ENCODE results near the gene SRSF10.
A peak's percentile ranks its signal among the peaks of the same experiment; 100 is the strongest.
"Not testable (repeated sequence)": the region's sequence is repeated elsewhere in the genome, so short reads cannot be mapped to it uniquely, and the experiment has no call there.

SRSF10 gene

DNA sequence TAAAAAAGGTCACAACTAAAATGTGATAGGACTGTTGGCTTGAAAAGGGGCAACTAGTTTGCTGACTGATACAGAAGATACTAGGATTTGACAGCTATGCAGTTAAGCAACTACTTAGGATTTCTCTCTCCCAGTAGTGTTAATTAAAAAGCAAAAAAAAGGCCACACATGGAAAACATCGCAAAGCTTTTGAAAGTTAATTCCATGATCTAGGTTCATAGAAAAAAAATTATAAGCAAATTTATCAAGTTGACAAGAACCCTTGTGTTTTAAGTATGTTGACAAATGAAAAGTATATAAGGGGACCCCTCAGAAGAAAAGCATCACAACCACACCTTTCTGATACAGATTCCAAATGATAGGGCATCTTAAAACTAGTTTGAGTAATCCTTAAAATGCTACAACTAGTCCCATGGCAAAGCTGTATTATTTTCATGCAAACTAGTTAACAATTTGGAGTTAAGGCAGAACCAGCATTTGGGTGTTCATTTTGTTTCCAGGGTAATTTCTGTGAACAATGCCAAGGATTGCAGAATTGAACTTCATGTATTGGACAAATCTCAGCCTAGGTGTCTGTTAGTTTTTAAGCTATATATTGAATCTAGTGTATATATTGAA lies 16.4 kb downstream of the SRSF10 start:
- peaks cover 12% of the 10 kb centered on the region for H3K4me1 ChIP-seq (ENCODE audit: control insufficient read depth, insufficient read depth, low read length)
- H3K36me3 ChIP-seq (ENCODE audit: control insufficient read depth, insufficient read depth, low read length), result peaks cover 4% of the 10 kb centered on the region
- H3K9ac ChIP-seq (ENCODE audit: low read length), result no peak overlapping the region
- H3K4me3 ChIP-seq (ENCODE audit: low read length), result no peak overlapping the region
- no peaks in the 10 kb centered on the region for H3K27me3 ChIP-seq (ENCODE audit: control insufficient read depth, insufficient read depth, low read length)
- peak overlapping the region; percentile 67 for H3K27ac ChIP-seq (ENCODE audit: low read depth, low read length)

DNA sequence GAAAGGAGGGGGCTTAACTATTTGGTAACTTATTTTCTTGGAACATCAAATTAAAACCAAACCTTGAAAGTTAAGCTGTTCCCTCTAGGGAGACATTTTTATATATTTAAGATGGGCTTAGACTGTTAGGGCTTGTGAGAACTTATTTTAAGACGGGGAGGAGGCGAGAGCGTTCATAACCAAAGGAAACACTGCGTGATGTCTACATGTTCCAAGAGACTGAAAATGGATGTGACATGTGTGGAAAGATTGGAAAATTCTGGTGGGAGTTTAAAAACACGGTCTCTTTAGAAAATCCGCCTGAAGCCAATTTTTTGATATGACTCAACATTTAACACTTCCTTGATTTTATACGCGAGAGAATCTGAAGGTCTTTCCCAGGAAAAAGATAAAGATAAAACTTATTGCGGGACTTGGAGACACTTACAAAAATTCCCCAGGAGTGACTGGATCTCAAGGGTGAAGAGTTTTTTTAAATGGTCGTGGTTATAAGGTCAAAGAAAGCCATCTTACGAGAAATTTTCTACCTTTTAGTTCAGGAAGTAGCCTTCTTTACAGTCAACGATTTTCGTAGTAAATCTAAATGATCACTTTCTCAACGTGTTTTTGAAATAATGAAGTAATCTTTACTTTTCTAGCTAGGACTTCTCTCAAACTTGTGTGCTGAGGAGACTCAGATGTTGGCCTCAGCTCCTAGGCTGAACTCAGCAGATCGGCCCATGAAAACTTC lies 19.7 kb downstream of the SRSF10 start:
- H3K9ac ChIP-seq (ENCODE audit: low read length), result peak overlapping the region; percentile 87
- H3K27ac ChIP-seq (ENCODE audit: low read depth, low read length), result peak overlapping the region; percentile 98
- H3K4me1 ChIP-seq (ENCODE audit: control insufficient read depth, insufficient read depth, low read length), result peaks cover 12% of the 10 kb centered on the region
- peak overlapping the region; percentile 86 for H3K4me3 ChIP-seq (ENCODE audit: low read length)
- H3K36me3 ChIP-seq (ENCODE audit: control insufficient read depth, insufficient read depth, low read length), result no peaks in the 10 kb centered on the region
- no peaks in the 10 kb centered on the region for H3K27me3 ChIP-seq (ENCODE audit: control insufficient read depth, insufficient read depth, low read length)

DNA sequence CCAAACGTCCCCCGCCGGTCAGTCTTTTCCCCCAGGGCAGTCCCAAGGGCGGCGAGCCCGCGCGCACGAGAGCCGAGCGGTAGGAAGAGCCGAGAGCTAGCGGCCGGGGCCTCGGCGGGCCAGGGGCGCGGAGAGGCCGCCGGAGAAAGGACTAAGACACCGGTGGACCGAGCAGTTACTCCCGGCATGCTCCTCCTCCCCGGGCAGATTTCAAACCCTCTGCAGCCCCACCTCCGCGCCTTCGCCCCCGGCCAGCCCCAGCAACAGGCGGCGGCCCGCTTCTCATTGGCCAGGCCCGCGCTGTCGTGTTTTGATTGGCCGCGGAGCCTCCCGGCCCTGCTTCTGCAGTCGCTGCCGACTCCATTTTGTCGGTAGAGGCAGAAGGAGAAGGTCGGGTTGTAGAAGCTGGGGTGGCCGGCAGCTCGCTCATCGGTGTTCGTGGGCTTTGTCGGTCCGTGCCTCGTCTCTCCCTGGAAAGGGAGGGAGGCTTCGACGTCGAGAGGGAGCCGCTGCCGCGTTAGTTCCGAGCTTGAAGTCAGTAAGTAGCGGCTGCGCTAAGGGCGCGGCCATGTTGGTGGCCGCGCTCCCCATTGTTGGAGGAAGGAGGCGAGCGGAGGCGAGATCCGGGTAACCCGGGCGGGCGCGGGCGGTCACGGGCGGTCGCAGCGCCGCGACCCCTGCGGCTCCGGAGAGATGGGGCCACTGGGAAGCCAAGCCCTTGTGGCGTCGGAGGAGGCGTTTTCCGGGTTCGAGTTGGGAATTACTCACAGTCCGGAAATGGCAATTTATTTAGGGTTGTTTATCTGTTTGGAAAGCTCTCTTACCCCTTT lies 20.5 kb downstream of the SRSF10 start, which contains the start of gene PNRC2:
TSS of gene PNRC2 (plus strand) at position 368 of the 830 bp plus-strand sequence. CDS start 1,630 bp downstream, outside the sequence.
- Histone ChIP-seq H3K36me3 (ENCODE audit: control insufficient read depth, insufficient read depth, low read length) (no peaks in the 10 kb centered on the region), H3K4me1 (ENCODE audit: control insufficient read depth, insufficient read depth, low read length) (peaks cover 5% of the 10 kb centered on the region), H3K27ac (ENCODE audit: low read depth, low read length) (peak within 1 kb of the TSS; percentile 98), H3K4me3 (ENCODE audit: low read length) (peak within 1 kb of the TSS; percentile 86), H3K27me3 (ENCODE audit: control insufficient read depth, insufficient read depth, low read length) (no peaks in the 10 kb centered on the region), H3K9ac (ENCODE audit: low read length) (peak within 1 kb of the TSS; percentile 87)

DNA sequence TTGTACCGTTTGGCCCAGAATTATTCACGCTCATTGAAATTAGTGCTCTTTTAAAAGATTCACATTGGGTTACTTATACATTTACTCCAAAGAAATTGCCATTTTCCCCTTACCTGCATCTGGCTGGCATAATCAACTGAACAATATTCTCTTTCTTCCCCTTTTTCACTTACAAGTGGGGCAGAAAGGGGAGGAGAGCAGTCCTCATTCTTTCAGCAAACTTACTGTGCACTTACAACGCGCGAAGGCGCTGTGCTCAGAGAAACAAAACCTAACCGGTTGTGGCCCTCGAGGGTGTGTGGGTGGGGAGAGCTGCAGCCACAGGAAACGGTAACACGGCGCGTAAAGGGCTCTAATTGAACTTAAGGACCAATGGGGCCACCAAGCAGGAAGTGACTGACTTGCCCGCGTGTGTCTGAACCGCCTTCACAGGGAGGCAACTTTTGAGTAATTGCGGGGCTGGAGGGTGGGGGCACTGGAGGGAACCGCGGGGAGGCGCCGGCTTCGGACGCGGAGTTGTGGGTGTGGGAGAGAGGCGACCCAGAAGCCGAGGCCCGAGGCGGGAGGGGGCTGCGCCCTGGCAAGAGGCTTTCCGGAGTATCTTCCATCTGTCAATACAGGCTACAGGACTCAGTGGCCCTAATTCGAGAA lies 21.2 kb downstream of the SRSF10 start:
- Histone ChIP-seq H3K36me3 (ENCODE audit: control insufficient read depth, insufficient read depth, low read length) (no peaks in the 10 kb centered on the region), H3K9ac (ENCODE audit: low read length) (peak overlapping the region; percentile 83), H3K27me3 (ENCODE audit: control insufficient read depth, insufficient read depth, low read length) (no peaks in the 10 kb centered on the region), H3K27ac (ENCODE audit: low read depth, low read length) (peak overlapping the region; percentile 93), H3K4me3 (ENCODE audit: low read length) (peak overlapping the region; percentile 82), H3K4me1 (ENCODE audit: control insufficient read depth, insufficient read depth, low read length) (peaks cover 2% of the 10 kb centered on the region)

DNA sequence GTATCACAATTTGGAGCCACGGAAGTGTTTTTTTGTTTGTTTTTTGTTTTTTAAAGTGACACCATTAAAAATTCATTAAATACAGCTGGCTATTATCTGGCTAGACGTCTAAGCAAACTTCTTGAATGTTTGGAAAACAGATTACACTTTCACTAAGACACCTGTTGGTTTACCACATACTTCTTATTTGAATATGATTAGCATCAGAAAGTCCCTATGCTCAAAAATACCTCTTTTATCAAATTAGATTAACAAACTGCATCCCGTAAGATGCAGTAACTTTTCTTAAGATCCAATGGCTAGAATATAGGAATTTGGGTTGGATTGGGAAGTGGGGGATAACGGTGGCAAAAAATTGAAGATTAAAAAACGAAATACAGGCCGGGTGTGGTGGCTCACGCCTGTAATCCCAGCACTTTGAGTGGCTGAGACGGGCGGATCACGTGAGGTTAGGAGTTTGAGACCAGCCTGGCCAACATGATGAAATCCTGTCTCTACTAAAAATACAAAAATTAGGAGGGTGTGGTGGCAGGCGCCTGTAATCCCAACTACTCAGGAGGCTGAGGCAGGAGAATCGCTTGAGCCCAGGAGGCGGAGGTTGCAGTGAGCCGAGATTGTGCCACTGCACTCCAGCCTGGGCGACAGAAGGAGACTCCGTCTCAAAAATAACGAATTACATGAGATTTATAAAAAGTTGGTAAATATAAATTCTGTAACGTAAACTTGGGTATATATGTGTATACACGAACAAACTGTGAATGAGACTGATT lies 21.9 kb downstream of the SRSF10 start:
- not testable (repeated sequence) for H3K4me1 ChIP-seq (ENCODE audit: control insufficient read depth, insufficient read depth, low read length); H3K36me3 ChIP-seq (ENCODE audit: control insufficient read depth, insufficient read depth, low read length); H3K27me3 ChIP-seq (ENCODE audit: control insufficient read depth, insufficient read depth, low read length); H3K9ac ChIP-seq (ENCODE audit: low read length)
- Histone ChIP-seq H3K4me3 (ENCODE audit: low read length) (peak overlapping the region; percentile 82), H3K27ac (ENCODE audit: low read depth, low read length) (peak overlapping the region; percentile 93)

DNA sequence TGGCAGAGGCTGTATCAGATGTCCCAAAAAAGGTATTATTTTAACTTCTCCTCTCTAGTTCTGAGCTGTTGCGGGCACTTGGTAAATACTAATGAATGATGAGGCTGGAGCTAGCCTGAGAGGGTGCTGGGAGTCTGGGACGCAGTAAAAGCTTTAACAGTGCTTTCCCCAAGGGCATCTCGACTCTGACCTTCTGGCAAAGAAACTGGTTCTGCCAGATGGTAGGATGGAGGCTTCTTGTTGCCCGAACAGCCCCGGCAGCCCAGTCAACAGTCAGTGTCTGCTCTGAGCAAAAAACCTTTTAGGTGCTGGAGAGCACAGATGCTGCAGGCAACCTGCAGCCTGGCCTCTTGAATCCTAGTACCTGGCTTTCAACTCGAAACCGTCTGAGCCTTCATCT lies 23.0 kb downstream of the SRSF10 start:
- Histone ChIP-seq H3K36me3 (ENCODE audit: control insufficient read depth, insufficient read depth, low read length) (no peaks in the 10 kb centered on the region), H3K27ac (ENCODE audit: low read depth, low read length) (no peak overlapping the region), H3K4me3 (ENCODE audit: low read length) (no peak overlapping the region), H3K9ac (ENCODE audit: low read length) (no peak overlapping the region), H3K4me1 (ENCODE audit: control insufficient read depth, insufficient read depth, low read length) (no peaks in the 10 kb centered on the region), H3K27me3 (ENCODE audit: control insufficient read depth, insufficient read depth, low read length) (no peaks in the 10 kb centered on the region)

DNA sequence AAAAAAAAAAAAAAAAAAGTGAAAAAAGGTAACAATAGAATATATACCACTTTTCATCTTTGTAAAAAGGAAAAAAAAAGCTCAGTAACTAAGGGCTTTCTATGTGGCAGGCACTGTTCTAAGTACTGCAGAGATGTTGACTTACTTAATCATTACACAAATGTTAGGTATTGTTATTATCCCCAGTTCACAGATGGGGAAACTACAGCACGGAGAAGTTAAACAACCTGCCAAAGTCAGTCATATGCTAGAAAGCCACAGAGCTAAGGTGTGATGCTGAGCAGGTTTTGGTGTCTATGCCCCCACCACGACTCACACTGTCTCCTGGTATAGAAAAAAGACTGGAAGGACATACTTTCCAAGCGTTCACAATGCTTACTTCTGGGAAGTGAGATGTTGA lies 27.1 kb downstream of the SRSF10 start:
- H3K4me1 ChIP-seq (ENCODE audit: control insufficient read depth, insufficient read depth, low read length), result no peaks in the 10 kb centered on the region
- H3K27me3 ChIP-seq (ENCODE audit: control insufficient read depth, insufficient read depth, low read length), result no peaks in the 10 kb centered on the region
- H3K9ac ChIP-seq (ENCODE audit: low read length), result no peak overlapping the region
- no peak overlapping the region for H3K4me3 ChIP-seq (ENCODE audit: low read length)
- no peak overlapping the region for H3K27ac ChIP-seq (ENCODE audit: low read depth, low read length)
- H3K36me3 ChIP-seq (ENCODE audit: control insufficient read depth, insufficient read depth, low read length), result no peaks in the 10 kb centered on the region

DNA sequence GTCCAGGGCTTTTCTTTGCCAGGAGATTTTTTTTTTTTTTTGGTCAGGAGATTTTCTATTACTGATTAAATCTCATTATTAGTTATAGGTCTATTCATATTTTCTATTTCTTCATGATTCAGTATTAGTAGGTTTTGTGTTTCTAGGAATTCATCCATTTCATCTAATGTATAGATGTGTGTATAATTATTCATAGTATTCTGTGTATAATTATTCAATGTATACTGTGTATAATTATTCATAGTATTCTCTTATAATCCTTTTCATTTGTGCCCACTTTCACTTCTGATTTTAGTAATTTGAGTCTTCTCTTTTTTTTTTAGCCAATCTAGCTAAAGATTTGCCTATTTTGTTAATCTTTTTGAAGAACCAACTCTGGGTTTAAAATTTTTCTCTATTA lies 32.8 kb downstream of the SRSF10 start:
- Histone ChIP-seq H3K4me3 (ENCODE audit: low read length) (no peak overlapping the region), H3K27ac (ENCODE audit: low read depth, low read length) (no peak overlapping the region), H3K27me3 (ENCODE audit: control insufficient read depth, insufficient read depth, low read length) (no peaks in the 10 kb centered on the region), H3K4me1 (ENCODE audit: control insufficient read depth, insufficient read depth, low read length) (no peaks in the 10 kb centered on the region), H3K36me3 (ENCODE audit: control insufficient read depth, insufficient read depth, low read length) (no peaks in the 10 kb centered on the region), H3K9ac (ENCODE audit: low read length) (no peak overlapping the region)

DNA sequence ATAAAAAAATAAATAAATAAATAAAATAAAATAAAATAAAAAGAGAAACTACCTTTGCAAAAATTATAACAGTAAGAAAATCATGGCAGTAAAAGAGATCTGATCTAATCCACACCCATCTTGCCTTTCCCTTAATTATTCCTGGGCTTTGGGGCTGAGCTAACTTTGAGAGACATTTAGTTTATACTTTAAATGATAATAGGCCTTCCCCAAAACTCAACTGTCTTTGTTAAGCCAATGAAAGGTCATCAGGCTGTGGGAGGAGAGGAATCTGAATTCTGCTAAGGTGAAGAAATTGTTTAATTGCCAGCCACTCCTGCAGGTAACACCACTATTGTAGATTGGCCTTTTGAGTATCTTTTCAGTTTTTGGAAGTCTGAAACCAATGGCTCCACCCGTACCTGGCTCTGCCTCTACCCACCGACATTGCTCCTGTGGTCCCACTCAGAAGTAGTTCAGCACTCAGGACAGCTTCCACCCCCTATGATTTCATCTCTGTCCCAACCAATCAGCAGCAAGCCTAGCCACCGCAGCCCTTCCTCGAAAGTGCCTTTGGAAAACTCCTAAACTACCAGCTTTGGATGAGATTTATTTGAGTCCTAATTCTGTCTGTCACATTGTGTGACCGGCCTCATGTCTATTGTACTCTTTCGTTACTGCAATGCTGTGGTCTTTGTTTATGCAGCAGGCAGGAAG lies 43.5 kb downstream of the SRSF10 start:
- Histone ChIP-seq H3K4me3 (ENCODE audit: low read length) (no peak overlapping the region), H3K4me1 (ENCODE audit: control insufficient read depth, insufficient read depth, low read length) (no peaks in the 10 kb centered on the region), H3K36me3 (ENCODE audit: control insufficient read depth, insufficient read depth, low read length) (no peaks in the 10 kb centered on the region), H3K27me3 (ENCODE audit: control insufficient read depth, insufficient read depth, low read length) (no peaks in the 10 kb centered on the region), H3K27ac (ENCODE audit: low read depth, low read length) (no peak overlapping the region), H3K9ac (ENCODE audit: low read length) (no peak overlapping the region)

DNA sequence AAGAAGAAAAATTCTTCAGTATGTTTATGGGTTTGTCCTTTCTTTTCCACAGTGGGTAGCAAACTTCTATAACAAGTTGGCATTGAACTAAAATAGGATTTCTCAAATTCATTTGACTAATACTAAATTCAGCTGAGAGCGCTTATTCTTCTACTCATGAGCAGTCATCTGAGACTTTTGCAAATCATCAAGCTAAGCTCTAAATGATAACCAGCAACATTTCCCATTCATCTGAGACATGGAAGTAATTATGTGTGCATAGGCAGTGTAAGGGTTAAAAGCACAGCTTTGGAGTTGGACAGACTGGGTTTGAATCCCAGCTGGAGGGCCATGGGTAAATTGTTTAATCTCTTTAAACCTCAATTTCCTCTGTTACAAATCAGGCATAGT lies 48.6 kb downstream of the SRSF10 start:
- H3K4me1 ChIP-seq (ENCODE audit: control insufficient read depth, insufficient read depth, low read length), result peaks cover 5% of the 10 kb centered on the region
- peak overlapping the region; percentile 68 for H3K27ac ChIP-seq (ENCODE audit: low read depth, low read length)
- no peaks in the 10 kb centered on the region for H3K36me3 ChIP-seq (ENCODE audit: control insufficient read depth, insufficient read depth, low read length)
- H3K9ac ChIP-seq (ENCODE audit: low read length), result no peak overlapping the region
- no peak overlapping the region for H3K4me3 ChIP-seq (ENCODE audit: low read length)
- no peaks in the 10 kb centered on the region for H3K27me3 ChIP-seq (ENCODE audit: control insufficient read depth, insufficient read depth, low read length)

DNA sequence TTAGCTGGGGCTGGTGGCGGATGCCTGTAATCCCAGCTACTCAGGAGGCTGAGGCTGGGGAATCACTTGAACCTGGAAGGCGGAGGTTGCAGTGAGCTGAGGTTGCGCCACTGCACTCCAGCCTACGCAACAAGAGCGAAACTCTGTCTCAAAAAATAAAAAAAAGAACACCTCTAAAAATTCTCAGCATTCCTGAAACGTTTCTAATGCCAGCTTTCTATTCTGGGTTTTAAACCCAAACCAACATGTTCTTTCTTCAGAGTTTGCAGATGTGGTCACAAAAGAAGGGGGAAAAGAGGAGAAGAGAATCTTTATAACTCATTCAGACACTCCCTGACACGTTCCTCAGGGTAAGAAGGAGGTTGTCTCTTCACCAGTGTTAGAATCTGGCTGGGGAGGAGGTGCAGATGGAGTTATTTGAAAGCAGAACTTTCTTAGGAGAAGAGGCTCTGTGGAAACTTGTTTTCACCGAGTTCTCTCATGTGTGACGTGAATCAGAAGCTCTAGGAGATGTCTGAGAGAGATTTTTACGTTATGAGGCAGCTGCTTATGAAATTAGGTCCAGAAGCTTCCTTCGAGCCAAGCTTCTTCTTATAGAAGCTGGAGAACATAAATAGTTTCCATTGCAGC lies 49.2 kb downstream of the SRSF10 start:
- Histone ChIP-seq H3K4me3 (ENCODE audit: low read length) (peak overlapping the region; percentile 5), H3K9ac (ENCODE audit: low read length) (no peak overlapping the region), H3K36me3 (ENCODE audit: control insufficient read depth, insufficient read depth, low read length) (no peaks in the 10 kb centered on the region), H3K4me1 (ENCODE audit: control insufficient read depth, insufficient read depth, low read length) (peaks cover 5% of the 10 kb centered on the region), H3K27me3 (ENCODE audit: control insufficient read depth, insufficient read depth, low read length) (no peaks in the 10 kb centered on the region), H3K27ac (ENCODE audit: low read depth, low read length) (peak overlapping the region; percentile 68)
